Hematopoietic multipotent progenitor cell treated with erythropoietin and hydrocortisone succinate and interleukin-3 and kit ligand, for 15 days (in vitro differentiated cells): ENCODE results near the gene SLFNL1.

ENCODE experiments used
- DNase-seq: peaks from one replicate; pipeline ENCODE4 v3.0.0-alpha.2; 2015; ENCODE audit warnings: low spot score

SLFNL1 gene

GRCh38 chr1:41021526-41022308 lies at the start of gene SLFNL1:
Gene SLFNL1 (minus strand): TSS chr1:41021725. CDS start chr1:41020660, 1,065 bp downstream.
- DNase-seq = no peak

- DNase-seq = no peak
Observed at GRCh38 chr1:41056907-41057306, 35.4 kb upstream of the SLFNL1 start.

GRCh38 chr1:41053316-41053715 lies 31.8 kb upstream of the SLFNL1 start:
- no peak for DNase-seq

GRCh38 chr1:41051022-41051421 lies 29.5 kb upstream of the SLFNL1 start:
- DNase-seq = no peak

GRCh38 chr1:41048540-41048939 lies 27.0 kb upstream of the SLFNL1 start:
- no peak for DNase-seq

GRCh38 chr1:41046347-41046775 lies 24.8 kb upstream of the SLFNL1 start:
- DNase-seq = no peak

GRCh38 chr1:41045740-41046139 lies 24.2 kb upstream of the SLFNL1 start:
- no peak for DNase-seq

GRCh38 chr1:41044187-41044586 lies 22.7 kb upstream of the SLFNL1 start:
- no peak for DNase-seq

GRCh38 chr1:41041614-41042270 lies 20.2 kb upstream of the SLFNL1 start:
- no peak for DNase-seq

GRCh38 chr1:41038110-41038509 lies 16.6 kb upstream of the SLFNL1 start:
- DNase-seq = no peak

GRCh38 chr1:41037116-41037903 lies 15.8 kb upstream of the SLFNL1 start:
- DNase-seq = no peak

- no peak for DNase-seq
Observed at GRCh38 chr1:41033272-41033671, 11.7 kb upstream of the SLFNL1 start.

GRCh38 chr1:41032147-41032546 lies 10.6 kb upstream of the SLFNL1 start:
- DNase-seq = no peak

- DNase-seq = no peak
Observed at GRCh38 chr1:41030872-41031616, 9.5 kb upstream of the SLFNL1 start.

GRCh38 chr1:41028034-41028642 lies 6.6 kb upstream of the SLFNL1 start:
- no peak for DNase-seq

- no peak for DNase-seq
Observed at GRCh38 chr1:41025979-41026819, 4.7 kb upstream of the SLFNL1 start.

- DNase-seq = no peak
Observed at GRCh38 chr1:41024953-41025352, 3.4 kb upstream of the SLFNL1 start.

- DNase-seq = no peak
Observed at GRCh38 chr1:41023279-41023990, 1.9 kb upstream of the SLFNL1 start.

GRCh38 chr1:41022424-41022823 lies 899 bp upstream of the SLFNL1 start:
- no peak for DNase-seq

- no peak for DNase-seq
Observed at GRCh38 chr1:41020654-41021053, 871 bp downstream of the SLFNL1 start.
